Epithelial cell of proximal tubule (primary cell): Measurements from ENCODE around the gene ROR1. TPM values are rescaled to one million over a fixed set of nuclear protein-coding genes. Genes with fewer than 3 reads are reported as not detected.

Experiments
- DNase-seq: peaks from one replicate; pipeline ENCODE4 v3.0.0-alpha.2; 2011; ENCODE audit warnings: low read depth
- H3K4me3 ChIP-seq: 2 replicates; pipeline ENCODE4 v1.5.1; 2011; ENCODE audit warnings: low read depth, mild to moderate bottlenecking, low read length
- total RNA-seq: library from RNA; depleted of rRNA; stranded (reverse); fragments of >200 nt; gene quantifications from 2 replicates; pipeline ENCODE4 v1.2.3, GENCODE V29; 2015
- TF ChIP-seq, protein P1 (sequence below): conservative IDR thresholded peaks from 2 replicates; pipeline ENCODE4 v1.5.1; 2012; ENCODE audit warnings: low read depth, mild to moderate bottlenecking, low read length

ROR1 gene
- total RNA-seq, 1 donor from 2014 or later: 5.9 TPM

DNA sequence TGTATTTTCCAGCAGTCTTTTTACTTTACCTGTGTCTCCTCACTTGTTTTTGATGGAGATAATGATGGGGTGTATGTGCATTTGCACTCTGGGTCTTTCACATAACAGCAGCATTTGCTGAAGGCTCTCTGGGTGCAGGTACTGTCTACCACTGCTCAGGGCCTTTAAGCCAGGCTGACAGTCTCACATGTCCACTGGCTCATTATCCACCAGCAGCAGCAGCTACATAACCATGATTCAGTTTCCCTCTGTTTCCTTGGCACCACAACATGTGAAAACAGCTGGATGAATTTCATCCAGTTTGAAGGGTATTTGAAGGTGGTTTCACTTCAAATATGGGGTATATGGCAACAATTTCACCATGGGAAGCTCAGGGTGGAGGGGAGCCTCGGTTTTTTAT lies 41.2 kb upstream of the ROR1 start:
- TF ChIP-seq, protein P1, sequence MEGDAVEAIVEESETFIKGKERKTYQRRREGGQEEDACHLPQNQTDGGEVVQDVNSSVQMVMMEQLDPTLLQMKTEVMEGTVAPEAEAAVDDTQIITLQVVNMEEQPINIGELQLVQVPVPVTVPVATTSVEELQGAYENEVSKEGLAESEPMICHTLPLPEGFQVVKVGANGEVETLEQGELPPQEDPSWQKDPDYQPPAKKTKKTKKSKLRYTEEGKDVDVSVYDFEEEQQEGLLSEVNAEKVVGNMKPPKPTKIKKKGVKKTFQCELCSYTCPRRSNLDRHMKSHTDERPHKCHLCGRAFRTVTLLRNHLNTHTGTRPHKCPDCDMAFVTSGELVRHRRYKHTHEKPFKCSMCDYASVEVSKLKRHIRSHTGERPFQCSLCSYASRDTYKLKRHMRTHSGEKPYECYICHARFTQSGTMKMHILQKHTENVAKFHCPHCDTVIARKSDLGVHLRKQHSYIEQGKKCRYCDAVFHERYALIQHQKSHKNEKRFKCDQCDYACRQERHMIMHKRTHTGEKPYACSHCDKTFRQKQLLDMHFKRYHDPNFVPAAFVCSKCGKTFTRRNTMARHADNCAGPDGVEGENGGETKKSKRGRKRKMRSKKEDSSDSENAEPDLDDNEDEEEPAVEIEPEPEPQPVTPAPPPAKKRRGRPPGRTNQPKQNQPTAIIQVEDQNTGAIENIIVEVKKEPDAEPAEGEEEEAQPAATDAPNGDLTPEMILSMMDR: no peak
- no peak overlapping the region for H3K4me3 ChIP-seq
- no peak for DNase-seq

DNA sequence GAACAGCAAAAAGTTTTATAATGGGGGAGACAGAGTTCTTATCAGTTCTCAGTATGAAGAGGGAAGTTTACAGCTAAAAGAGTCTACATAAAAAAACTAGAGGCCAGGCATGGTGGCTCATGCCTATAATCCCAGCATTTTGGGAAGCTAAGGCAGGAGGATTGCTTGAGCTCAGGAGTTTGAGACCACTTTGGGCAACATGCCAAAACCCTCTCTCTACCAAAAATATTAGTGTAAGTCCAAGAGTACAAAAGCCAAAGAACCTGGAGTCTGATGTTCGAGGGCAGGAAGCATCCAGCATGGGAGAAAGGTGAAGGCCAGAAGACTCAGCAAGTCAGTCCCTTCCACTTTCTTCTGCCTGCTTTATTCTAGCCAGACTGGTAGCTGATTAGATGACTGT lies 35.0 kb upstream of the ROR1 start:
- TF ChIP-seq, protein P1: no peak
- H3K4me3 ChIP-seq: no peak overlapping the region
- DNase-seq: no peak

DNA sequence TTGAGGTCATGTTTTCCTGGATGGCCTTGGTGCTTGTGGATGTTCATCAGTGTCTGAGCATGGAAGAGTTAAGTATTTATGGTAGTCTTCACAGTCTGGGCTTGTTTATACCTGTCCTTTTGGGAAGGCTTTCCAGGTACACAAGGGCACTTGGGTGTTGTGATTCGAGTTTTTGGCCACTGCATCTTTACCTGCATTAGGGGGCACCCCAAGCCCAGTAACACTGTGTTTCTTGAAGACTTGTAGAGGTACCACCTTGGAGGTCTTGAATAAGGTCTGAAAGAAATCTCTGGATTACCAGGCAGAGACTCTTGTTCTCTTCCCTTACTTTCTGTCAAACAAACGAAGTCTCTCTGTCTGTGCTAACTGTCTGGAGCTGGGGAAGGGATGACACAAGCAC lies 34.4 kb upstream of the ROR1 start:
- no peak for DNase-seq
- TF ChIP-seq, protein P1: no peak
- H3K4me3 ChIP-seq: no peak overlapping the region

DNA sequence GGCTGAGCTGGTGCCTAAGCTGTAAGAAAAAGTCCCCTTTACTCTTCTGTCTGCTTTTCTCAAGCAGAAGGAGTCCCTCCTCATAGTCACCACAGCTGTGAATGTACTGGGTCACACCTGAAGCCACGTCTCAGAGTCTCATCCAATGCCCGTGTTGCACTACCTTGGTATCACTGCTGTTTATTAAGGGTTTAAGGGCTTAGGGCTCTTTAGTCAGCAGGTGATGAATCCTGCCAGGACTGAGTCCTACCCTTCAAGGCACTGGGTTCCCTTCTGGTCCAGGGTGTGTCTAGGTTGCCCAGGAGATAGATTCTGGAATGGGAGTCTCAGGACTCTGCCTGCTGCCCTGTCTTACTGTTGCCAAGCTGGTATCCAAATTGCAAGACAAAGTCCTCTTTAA lies 33.4 kb upstream of the ROR1 start:
- H3K4me3 ChIP-seq: no peak overlapping the region
- DNase-seq: no peak
- TF ChIP-seq, protein P1: no peak

DNA sequence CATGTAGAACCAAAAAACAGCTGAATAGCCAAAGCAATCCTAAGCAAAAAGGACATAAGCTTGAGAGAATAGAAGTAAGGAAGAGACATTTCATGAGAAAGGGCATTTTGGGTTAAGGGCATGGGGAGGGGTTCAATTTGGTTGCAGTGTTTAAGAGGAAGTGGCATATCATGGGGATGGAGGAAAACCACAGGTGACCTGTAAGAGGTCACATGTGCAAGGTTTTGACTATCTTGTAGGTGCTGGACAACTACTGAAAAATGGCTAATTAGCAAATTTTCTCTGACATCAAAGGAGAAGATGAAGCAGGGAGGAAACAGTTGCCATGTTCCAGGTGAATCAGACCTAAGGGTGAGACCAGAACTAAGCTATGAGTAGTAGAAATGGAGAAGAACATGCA lies 31.3 kb upstream of the ROR1 start:
- TF ChIP-seq, protein P1: no peak
- H3K4me3 ChIP-seq: no peak overlapping the region
- no peak for DNase-seq

DNA sequence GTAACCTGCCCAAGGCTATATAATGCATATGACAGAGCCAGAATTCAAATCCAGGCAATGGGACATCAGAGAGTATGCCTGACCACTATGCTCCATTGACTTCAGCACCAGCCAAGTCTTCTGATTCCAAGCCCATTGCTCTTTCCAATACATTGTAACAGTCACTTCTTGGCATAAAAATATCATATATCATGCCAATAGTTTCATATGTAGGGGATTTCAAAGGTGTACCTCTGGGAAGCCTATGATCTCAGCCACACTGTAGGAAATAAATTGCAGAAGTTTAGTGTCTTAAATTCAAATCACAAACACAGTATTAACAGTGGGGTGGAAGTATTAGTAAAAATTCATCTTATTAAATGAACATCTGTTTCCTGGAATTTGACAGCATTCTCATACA lies 30.0 kb upstream of the ROR1 start:
- TF ChIP-seq, protein P1: no peak
- DNase-seq: no peak
- H3K4me3 ChIP-seq: no peak overlapping the region

DNA sequence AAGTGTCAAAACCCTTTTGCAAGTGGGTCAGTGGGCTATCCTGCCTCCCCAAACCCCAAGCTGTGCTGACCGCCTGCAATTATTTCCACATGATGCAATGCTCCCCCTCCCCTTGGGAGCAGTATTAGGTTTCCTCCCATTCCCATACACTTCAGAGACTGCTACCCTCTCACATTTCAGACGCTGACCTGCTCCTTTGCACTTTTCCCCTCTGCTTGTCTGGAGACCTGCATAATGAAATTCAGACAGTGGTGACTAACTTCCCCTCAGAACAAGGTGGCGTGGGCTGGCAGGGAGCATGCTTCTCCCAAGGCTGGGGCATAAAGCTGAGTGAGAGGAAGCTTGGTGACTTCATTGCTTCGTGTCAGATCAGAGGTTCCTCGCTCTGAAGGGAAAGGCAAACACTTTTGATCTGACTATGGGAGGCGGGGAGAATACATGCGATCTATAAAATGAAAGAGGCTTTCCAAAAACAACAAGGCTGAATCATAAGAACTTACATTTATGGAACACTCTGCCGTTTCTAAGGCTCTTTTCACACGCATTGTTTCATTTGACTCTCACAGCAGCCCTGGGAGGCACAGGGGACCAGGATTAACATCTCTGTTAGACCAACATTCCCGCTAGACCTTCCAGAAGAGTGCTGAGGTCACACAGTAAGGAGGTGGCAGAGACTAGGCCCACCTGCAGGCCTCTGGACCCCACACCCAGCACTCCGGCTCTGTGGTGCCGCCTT lies 27.5 kb upstream of the ROR1 start:
- TF ChIP-seq, protein P1: no peak
- H3K4me3 ChIP-seq: no peak overlapping the region
- no peak for DNase-seq
